ENCODE data around the gene GLYATL2. TPM values are rescaled to one million over a fixed set of nuclear protein-coding genes. Genes with fewer than 3 reads are reported as not detected.

GLYATL2 gene
- total RNA-seq, 4 donors from 2014 or later = not detected

DNA sequence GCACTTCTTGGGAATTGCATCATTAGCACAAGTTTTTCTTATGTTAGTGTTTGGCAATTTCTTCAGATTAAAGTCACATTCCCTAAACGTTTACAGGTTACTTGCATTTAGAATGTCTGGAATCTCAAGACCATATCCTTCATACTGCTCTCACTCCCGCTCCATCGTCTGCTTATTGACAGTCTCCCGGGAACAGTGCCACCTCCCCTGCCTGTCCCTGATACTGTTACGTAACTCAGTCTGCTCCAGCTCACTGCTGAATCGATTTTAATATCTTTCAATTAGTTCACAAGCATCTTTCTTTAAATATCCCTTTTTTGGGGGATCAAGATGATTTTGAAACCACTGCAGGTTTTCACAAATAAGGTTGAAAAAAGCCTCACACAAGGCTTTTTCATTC is 48.2 kb downstream of the GLYATL2 start:
- H3K4me3 ChIP-seq = no peak overlapping the region
- H3K4me1 ChIP-seq = no peaks in the 10 kb centered on the region
- no peaks in the 10 kb centered on the region for H3K9me3 ChIP-seq
- DNase-seq = no peak
- H3K27me3 ChIP-seq = no peaks in the 10 kb centered on the region
- H3K27ac ChIP-seq = no peak overlapping the region
- no peaks in the 10 kb centered on the region for H3K36me3 ChIP-seq
- no peak for TF ChIP-seq POLR2A (IDR thresholded peaks at IDR 0.05)
- TF ChIP-seq, protein P1, sequence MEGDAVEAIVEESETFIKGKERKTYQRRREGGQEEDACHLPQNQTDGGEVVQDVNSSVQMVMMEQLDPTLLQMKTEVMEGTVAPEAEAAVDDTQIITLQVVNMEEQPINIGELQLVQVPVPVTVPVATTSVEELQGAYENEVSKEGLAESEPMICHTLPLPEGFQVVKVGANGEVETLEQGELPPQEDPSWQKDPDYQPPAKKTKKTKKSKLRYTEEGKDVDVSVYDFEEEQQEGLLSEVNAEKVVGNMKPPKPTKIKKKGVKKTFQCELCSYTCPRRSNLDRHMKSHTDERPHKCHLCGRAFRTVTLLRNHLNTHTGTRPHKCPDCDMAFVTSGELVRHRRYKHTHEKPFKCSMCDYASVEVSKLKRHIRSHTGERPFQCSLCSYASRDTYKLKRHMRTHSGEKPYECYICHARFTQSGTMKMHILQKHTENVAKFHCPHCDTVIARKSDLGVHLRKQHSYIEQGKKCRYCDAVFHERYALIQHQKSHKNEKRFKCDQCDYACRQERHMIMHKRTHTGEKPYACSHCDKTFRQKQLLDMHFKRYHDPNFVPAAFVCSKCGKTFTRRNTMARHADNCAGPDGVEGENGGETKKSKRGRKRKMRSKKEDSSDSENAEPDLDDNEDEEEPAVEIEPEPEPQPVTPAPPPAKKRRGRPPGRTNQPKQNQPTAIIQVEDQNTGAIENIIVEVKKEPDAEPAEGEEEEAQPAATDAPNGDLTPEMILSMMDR (IDR thresholded peaks at IDR 0.05) = no peak

DNA sequence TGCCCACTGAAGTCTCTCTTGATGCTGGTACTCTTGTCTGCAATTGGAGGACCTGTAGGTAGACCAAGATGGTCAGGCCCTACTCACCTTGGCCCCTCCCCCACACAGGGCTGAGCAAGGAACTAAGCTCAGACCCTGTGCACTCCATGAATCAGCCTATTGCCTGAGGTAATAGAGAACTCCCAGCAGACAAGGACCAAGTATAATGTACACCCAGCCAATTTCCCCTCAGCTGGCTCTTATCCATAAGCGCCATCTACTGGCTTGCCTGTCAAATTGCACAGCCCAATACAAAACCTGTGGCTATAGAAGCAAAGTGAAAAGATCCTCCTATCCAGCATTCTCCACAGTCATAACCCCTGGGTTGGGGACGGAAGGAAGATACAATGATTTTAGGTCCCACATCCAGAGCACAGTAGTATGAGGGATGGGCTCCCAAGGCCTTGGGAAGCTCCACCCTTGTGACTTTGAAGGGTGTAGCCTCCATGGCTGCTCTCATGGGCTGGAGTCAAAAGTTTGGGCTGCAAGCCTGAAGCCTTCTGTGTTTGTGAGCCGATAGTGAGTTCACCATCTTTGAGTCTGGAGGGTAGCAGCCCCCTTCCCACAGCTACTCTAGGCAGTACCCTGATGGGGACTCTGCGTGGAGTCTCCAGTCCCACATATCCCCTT is 56.0 kb downstream of the GLYATL2 start:
- Histone ChIP-seq H3K4me1 (no peaks in the 10 kb centered on the region), H3K27me3 (no peaks in the 10 kb centered on the region), H3K27ac (no peak overlapping the region), H3K4me3 (no peak overlapping the region), H3K36me3 (no peaks in the 10 kb centered on the region), H3K9me3 (no peaks in the 10 kb centered on the region)
- no peak for TF ChIP-seq POLR2A (IDR thresholded peaks at IDR 0.05)
- TF ChIP-seq, protein P1 (IDR thresholded peaks at IDR 0.05) = peak in 5 of 6 experiments; percentile 47 to 87 (median 64)
- DNase-seq = peak in 2 of 3 donors; percentile 47 to 49

DNA sequence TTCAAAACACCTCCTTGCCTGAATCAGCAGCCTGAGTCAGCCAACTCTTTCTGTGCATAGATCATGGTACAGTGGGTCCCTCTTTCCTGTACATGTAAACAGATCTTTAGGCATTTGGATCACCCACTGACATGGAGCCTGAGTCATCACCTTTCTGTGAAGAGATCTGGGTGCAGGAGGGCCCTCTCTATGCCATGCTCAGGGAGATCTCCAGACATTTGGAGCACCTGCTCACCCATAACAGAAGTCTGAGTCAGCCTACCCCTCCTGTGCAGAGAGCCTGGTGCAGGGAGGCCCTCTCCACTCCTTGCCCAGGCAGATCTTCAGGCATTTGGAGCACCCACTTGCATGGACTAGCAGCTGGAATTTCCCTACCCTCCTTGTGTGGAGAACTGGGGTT is 56.6 kb downstream of the GLYATL2 start:
- Histone ChIP-seq H3K9me3 (no peaks in the 10 kb centered on the region), H3K27me3 (no peaks in the 10 kb centered on the region), H3K36me3 (no peaks in the 10 kb centered on the region), H3K4me1 (no peaks in the 10 kb centered on the region), H3K27ac (no peak overlapping the region), H3K4me3 (no peak overlapping the region)
- DNase-seq = no peak
- TF ChIP-seq, protein P1 (IDR thresholded peaks at IDR 0.05) = no peak
- no peak for TF ChIP-seq POLR2A (IDR thresholded peaks at IDR 0.05)

DNA sequence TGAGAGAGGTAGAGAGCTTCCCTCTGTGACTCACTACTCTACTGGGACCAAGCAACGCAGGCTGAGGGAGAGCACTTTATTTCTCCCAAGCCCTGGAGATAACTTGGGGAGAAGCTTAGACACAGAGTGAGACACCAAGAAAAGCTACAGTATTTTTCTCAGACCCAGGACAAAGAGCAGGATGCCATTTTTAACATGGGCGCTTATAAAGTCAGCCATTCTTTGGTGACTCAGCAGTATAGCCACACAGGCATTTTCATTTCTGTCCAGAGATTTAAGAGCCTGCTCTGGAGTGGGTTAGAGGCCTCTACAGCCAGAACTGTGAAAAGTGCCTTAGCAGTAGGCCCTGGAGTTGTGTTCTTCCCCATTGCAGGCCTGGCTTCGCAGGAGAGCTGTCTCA is 57.8 kb downstream of the GLYATL2 start:
- Histone ChIP-seq H3K27ac (no peak overlapping the region), H3K4me1 (no peaks in the 10 kb centered on the region), H3K36me3 (no peaks in the 10 kb centered on the region), H3K27me3 (no peaks in the 10 kb centered on the region), H3K4me3 (no peak overlapping the region), H3K9me3 (no peaks in the 10 kb centered on the region)
- no peak for DNase-seq
- no peak for TF ChIP-seq POLR2A (IDR thresholded peaks at IDR 0.05)
- TF ChIP-seq, protein P1 (IDR thresholded peaks at IDR 0.05) = no peak

DNA sequence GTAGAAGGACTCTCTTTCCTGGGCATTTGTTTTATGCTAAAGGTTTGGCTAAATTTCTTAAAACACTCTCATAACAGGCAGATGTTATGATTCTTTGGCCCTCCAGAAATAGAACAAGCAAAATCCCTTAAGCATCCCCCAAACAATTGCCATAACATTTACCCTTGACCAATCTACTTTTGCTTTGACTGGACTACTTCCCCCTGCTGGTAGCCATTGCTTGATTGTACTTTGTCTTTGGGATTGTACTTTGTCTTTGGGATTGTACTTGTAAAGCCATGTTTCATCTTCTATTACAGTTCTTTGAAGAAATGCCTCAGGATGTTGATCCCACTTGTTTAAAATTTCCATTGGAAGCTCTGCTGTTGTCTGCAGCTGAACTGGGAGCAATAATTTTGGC is 59.5 kb downstream of the GLYATL2 start:
- TF ChIP-seq, protein P1 (IDR thresholded peaks at IDR 0.05) = peak in 2 of 6 experiments; percentile 12 to 26
- TF ChIP-seq POLR2A (IDR thresholded peaks at IDR 0.05) = no peak
- Histone ChIP-seq H3K9me3 (no peaks in the 10 kb centered on the region), H3K27ac (no peak overlapping the region), H3K36me3 (no peaks in the 10 kb centered on the region), H3K4me1 (no peaks in the 10 kb centered on the region), H3K27me3 (no peaks in the 10 kb centered on the region), H3K4me3 (no peak overlapping the region)
- no peak for DNase-seq

Other genes with a start within 250 kb of the GLYATL2 start
- 1 to 10 TPM in 3 of 4 donors, not detected in 1; 3.5 to 6.8 (median 5.3) TPM for gene CNTF, start 222.0 kb downstream of the GLYATL2 start, total RNA-seq
- not detected for gene GLYAT, start 112.8 kb downstream of the GLYATL2 start, total RNA-seq
- gene GLYATL1, start 94.8 kb upstream of the GLYATL2 start, total RNA-seq = 1 to 10 TPM in 2 of 4 donors, not detected in 2; 2.4 to 3.6 TPM
- not detected for gene GLYATL1B, start 241.6 kb upstream of the GLYATL2 start, total RNA-seq

All from Peyer's patch (tissue), 4 donors.